Measurements from ENCODE around the gene TFEB.

TFEB gene

DNA sequence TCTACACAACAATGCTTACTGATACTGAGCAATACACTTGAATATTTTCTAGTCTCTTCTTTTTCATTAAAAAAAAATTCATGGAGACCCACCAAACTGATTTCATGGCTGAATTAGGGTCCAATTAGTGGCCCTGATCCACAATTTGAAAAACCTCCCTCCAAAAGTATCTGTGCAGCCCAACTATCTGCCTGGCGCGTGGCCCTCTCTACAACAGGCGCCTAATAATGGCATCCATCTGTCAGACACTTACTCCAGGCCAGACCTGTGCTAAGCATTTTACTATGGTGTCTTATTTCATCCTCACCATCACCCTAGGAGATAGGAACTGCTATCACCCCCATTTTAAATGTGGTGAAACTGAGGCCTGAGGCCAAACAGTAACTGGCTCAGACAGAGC is 14.0 kb downstream of the TFEB start:
- DNase-seq = no peak

DNA sequence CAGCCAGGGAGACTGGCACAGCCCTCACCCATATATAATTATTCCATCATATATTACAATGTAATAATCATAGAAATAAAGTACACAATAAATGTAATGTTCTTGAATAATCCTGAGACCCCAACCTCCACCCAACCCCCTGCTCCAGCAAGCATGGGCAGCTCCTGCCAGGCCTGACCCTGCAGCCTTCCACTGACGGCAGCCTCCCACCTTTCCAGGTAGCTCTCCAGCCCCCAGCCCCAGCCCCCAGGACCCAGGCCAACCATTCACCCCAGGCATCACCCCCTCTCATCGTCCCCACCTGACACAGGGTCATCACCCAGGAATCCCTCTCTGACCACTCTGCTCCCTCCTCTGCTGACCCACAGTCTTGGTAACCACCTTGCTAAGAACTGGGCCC is 14.6 kb downstream of the TFEB start:
- no peak for DNase-seq

DNA sequence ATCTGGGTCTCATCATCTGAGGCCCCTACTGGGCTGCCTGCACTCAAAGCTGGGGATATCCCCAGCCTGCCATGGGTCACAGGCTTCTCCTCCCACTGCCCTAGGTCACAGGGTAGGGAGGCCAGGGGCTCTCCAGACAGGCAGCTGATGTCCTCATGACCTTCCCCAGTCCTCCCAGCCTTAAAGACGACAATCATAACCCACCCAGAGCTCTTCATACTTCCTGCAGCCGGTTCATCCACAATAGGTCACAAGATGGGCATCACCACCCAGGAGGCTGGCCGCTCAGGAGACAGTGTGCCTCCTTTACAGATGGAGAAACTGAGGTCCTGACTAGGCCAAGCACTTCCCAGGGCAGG is 15.2 kb downstream of the TFEB start:
- DNase-seq = no peak

DNA sequence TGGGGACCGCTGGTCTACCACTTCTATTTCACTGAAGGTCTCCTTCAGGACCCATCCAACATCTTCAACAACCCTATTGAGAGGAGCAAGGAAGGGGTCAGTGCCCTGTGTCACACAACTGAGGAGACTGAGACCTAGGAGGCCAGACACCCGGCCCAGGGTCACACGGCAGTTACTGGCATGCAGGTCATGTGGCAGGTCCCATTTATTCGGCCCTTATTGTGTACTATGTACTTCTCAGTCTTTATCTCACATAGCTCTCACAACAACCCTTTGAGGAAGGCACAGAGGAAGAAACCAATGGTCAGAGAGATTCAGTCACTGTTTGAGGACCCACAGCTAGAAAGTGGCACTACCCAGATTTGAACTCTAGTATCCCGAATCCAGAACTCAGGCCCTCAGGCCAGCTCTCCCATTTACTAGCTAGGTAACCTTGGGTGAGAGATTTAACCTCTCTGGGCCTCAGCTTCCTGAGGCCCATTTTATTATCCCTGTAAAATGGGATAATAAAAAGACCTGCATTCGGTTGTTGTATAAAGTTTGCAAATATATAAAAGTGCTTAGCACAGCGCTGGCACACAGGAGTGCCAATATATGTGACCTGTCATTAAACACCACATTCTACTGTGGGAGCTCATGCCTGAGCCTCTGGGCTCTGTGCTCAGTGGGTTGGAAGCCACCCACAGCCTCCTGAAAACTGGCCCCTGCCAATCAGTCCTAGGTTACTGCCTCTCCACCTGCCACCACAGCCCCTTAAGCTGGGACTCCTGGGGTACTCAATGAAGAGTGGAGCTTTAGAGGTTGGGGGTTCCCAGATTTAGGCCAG is 15.8 kb downstream of the TFEB start:
- no peak for DNase-seq

DNA sequence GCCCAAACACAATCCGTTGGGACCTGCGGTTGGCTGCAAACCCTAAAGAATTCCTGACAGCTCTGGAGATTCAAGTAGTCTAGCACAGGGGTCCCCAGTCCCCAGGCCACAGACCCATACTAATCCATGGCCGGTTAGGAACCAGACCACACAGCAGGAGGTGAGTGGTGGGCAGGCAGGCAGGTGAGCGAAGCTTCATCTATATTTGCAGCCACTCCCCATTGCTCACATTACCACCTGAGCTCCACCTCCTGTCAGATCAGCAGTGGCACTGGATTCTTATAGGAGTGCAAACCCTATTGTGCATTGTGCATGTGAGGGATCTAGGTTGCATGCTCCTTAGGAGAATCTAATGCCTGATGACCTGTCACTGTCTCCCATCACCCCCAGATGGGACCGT is 16.6 kb downstream of the TFEB start:
- DNase-seq = no peak

DNA sequence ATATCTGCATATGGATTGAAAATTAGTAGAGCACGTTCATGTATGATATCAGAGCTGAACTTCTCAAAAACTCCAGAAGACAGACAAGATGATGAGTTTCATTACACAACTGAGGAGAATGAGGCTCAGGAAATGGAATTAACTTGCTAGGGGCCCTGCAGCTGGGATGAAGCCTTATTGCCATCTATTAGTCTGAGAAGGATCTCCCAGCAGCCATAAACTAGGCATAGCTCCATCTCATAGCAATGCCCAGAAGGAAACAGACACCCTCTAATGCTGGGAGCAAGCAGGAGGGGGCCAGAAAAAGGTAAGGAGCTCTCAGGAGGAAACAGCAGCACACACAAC is 18.0 kb downstream of the TFEB start:
- DNase-seq = no peak

DNA sequence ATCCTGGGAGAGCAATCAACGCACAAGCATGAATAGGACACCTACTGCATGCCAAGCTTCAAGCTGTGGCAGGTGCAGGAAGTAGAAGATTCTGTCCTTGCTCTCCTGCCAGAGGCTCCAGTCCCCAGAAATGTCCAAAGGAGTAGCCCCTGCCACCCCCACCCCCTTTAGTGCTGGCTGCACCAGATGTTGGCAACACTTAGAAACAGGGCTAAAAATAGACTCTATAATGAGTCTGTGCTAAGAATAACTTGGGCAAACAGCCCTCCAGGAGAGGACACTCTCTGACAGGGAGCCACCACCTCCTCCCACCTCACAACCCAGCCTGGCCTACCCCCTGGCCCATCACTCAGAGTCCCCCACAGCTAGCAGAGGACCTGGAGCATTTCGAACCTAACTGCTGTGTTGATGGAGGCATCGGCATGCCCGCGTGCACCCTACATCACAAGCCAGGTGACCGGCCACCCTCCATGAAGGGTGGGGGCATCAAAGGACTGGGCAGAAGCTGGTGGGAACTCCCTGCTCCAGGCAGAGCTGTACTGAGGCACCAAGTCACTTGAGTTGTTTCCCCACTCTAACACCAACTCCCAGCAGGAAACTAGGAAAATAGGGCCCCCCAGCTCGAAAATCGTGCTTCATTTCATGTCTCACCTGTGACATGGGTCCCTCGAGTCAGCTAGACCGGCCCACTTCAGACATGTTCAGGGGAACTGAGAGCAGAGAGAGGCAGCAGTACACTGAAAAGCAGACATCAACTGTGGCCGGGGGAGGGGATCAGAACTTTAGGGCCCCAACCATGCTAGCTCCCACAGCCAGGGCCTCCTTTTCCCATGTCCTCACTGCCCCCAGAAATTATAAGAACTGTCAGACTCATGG is 18.7 kb downstream of the TFEB start:
- no peak for DNase-seq

DNA sequence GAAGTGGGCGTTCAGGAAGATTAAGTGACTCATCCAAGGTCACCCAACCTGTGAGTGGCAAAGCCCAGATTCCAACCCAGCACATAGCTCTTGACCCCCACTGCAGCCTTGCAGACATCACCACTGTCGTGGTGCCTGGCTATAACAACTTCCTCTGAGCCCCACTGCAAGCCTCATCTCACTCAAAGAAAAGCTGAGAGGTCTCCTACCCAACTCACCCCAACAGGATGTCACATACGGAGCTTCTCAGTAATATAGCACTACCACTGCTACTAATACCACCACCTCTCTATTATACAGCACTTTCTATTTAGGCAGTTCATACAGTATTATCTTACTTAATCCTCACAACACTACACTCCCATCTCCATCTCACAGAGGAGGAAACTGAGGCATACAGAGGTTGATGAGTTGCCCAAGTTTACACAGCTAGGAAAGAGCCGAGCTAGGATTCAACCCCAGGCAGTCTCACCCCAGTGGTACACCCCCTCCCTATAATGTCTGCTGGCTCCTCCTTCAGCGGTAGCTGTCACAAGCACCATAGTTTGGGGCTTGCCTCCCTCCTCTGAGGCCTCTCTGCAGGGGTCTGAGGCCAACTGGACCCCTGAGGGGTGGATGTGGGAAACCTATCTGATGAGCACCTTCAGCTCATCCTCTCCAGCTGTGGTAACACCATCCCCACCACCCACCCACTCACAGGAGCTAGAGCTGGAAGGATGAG is 19.5 kb downstream of the TFEB start:
- no peak for DNase-seq

DNA sequence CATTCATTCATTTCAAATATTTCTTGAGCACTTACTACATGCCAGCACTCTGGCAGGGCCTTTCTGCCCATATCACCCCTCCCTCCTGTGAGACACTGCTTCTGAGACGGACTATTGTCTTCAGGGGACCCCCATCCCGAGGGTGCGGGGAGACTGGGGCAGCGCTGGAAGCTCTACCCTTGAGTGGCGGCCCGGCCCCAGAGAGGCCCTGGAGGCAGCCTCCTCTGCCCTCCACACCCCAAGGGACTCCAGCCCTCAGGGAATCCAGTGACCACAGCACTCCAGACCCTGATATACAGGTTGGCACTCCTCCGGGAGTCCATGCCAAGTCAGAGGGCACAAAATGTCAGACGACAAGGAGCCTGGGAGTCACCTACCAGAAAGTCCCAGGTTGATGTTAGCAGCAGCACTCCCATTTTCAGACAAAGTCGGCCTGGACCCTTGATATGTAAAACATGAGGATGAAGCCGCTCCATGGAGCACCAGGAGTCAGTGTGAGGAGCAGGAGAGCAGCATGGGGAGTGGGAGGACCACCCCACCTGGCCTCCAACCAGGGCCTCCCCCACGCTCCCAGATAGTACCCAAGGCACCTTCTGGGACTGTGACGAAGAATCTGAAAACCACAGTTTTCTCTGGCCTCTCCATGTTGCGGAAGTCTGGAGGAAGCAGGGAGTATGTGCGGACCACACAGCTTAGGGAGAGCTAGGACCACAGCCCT is 20.7 kb downstream of the TFEB start:
- no peak for DNase-seq

DNA sequence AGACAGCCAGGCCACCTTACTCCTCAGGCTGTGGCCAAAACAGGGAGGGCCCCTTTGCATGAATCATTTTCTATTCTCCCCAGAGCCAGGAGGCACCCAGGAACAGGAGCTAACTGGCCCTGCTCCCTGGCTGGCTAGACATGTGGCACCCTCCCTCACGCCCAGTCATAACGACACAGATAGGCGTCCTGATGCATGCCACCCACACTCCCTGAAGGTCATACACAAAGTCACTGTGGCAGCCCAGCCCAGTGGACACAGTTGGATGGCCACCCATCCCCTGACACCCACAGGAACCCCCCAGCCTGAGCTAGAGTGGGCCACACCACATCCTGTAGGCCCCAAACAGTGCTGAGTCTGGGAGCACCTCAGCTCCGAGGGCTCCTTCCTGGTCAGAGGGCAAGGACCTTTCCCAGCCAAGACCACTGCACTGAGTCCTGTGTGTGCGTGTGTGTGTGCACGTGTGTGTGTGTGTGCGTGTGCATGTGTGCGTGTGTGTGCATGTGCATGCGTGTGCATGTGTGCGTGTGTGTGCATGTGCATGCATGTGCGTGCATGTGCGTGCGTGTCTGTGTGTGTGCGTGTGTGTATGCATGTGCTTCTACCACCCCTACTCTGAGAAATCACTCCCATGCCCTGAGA is 21.6 kb downstream of the TFEB start:
- no peak for DNase-seq

DNA sequence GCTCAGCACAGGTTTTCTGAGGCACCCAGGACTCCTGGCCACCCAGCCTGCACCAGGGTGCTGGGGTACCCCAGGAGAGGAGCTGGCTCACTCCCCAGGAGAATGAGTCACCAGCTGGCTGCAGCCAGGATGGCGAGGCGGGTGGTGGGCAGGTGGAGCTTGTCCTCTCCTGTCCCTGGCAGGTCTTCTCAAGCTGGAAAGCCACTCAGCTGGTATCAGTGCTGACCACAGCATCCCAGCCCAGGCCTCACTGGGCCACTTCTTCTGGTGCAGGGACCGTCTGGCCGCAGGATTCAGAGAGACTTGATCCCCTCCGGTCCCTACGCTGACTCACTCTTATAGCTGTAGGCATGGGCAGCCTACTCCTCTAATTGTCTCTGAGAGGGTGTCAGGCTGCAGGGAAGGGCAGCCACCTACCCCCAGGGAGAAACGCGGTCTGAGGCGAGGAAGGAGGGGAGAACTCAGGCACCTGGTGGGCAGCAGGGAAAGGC is 22.2 kb downstream of the TFEB start:
- DNase-seq = no peak

DNA sequence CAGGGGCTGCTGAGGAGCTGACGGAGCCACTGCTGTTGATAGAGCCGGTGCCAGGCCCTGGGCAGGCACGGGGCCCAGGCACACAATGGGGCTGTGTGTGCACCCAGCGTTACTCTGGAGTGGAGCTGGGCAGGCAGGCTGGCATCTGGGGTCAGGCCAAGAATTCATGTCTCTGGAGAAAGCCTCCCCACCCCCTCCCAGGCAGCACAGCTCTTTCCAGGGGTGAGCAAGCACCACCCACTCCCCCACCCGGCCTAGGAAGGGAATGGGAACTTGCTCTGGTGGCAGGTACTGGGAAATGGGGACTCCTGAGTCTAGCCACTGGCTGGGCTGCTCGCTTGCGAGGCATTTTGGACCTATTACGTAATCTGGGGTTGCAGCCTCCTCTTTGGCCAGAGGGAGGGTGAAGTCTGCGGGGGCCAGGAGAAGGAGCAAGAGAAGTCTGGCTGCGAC is 22.7 kb downstream of the TFEB start:
- no peak for DNase-seq

DNA sequence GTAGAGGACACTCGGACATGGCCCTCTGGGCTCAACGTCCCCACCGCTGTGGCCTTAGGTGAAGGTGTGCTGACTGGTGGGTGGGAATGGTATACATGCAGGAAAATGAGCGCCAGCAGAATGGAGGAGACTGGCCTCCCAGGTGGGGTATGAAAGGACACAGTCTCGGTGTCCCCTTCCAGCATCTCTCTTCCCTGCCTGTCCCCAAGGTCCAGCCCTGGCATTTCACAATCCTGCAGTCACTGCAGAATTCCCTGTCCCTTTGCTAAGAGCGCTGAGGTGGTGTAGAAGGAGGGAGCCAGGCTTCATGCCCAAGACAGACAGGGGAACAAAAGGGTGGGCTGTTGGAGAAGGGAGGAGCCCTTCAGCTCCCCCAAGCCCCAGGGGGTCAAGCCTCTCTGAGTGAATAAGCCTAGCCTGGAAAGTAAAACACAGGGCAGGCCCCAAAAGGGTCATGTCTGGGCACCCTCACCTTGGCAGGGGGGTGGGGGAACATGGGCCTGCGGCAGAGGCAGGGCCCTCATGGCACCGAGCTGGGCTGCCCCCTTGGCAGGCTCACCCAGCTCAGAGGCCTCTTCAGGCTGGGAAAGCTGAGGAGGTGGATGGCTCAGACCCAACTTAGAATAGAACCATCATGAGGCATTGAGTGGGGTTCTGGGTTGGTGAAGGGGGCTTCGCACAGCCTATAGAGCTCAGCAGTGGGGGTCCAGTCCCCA is 23.9 kb downstream of the TFEB start:
- no peak for DNase-seq

DNA sequence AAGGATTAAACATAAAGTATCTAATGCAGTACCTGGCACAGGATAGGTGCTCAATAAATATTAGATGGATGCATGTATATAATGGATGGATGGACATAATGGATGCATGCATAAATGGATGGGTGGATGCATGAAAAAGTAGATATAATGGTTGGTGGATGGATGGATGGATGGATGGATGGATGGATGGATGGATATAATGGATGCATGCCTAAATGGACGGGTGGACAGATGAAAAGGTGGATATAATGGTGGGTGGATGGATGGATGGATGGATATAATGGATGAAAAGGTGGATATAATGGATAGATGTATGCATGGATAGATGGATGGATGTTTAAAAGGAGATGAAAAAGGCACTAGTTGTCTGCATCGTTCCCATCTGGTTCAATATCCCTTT is 26.0 kb downstream of the TFEB start:
- DNase-seq = no peak

DNA sequence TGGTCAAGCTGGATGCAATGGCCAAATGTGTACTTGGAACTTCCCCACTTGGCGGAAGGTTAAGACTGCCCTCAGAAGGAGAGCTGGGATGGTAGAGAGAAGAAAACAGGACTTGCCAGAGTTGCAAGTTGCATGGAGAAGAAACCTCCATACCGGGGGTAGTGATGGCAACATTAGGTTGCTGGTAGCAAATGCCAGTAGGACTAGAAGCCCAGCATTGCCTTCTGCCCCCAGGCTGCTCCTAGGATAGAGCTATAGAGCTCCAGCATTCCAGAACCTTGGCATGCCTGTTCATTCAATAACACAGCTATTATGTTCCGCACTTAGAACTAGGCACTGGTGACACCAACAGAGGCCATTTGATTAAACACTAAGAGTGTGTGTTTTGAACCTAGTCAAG is 26.6 kb downstream of the TFEB start:
- no peak for DNase-seq

DNA sequence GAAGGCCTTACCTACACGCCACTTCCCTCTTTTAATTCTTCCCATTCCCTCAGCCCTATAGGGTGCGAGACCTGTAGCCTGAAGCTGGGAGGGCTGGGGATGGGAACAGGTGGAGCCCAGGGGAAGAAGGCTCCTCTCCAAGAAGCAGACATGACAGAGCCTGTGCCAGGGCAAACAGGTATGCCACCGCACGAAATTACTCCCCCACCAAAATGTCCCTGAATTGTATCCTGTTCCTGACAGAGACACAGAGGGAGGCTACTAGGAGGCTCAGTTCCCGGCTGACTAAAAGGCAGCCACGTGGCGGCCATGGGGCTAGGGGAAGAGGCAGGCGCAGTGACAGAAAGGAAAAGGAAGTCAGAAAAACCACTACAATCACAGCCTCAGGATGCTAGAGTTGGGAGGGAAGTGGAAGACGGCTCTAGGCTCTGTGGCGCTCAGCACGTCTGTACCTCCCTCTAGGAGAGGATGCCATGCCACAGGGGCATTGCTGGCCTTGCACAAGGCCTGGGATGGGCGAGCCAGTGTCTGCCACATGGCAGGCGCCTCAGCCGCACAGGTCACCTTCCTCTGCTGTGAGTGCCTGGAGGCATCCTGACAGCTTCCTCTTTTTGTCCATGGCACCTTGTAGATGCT is 27.7 kb downstream of the TFEB start:
- DNase-seq = no peak

DNA sequence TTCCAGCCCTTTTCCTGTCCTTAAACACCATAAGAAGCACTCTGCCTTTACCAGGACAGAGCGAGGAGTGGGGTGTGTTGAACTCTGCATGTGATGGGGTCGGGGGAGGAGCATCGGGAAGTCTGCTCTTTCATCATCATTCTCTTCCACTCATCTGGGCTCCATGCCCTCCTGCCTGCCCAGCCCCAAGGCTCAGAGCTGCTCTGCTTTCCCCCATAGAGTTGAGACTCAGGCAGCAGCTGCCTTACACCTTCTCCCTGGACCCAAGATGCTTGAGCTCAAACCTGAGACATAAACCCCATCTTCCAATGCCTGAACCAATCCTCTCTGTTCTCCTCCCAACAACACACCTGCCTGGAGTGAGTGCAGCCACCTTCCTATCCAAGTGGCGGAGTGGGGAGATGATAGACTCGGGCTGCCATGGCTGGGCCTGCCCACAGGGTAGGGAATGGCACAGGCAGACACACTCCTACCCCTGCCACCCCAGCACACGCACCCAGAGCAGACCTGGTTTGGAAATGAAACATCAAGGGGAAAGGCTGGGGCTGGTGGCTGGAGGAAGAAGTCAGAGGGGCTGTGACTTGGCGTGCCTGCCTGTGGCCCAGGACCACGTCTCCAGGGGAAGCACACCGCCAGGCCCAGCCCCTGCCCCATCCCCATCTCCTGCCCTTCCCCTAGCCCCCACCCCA is 28.4 kb downstream of the TFEB start:
- DNase-seq = no peak

DNA sequence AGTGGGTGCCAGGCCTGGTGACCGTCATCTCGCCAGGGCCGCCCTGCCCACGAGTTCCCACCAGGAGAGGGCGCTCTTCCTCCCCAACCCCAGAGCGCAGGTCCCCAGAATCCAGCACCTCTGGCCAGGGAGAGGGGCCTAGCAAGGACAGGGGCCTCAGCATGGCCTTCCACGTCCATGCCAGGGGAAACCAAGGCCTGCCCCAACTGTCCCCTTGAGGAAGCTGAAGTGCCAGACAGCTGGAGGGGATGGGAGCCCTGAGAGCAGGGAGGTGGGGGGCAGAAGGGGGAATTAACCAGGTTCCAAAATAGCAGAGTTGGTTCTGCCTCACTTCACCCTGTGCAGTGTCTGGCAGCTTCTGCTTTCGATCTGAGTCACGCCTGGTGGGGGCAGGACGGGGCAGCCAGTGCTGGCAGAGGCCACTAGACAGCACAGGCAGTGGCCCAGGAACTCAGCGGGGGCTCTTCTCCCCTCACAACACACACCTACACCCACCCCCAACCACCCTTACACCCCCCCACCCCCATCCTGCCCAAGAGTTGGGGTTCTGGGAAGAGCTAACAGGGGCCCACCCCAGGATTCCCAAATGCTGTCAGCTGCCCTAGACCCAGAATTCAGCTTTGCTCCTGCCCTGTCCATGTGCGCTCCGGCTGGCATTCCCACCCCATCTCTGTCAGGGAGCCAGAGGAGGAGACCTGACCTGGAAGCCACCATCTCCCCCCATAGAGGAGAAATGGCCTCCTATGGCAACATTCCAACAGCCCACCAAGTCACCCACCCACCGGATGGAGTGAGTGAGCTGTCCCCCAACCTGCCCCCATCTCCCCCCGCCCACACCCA is 29.2 kb downstream of the TFEB start:
- no peak for DNase-seq

DNA sequence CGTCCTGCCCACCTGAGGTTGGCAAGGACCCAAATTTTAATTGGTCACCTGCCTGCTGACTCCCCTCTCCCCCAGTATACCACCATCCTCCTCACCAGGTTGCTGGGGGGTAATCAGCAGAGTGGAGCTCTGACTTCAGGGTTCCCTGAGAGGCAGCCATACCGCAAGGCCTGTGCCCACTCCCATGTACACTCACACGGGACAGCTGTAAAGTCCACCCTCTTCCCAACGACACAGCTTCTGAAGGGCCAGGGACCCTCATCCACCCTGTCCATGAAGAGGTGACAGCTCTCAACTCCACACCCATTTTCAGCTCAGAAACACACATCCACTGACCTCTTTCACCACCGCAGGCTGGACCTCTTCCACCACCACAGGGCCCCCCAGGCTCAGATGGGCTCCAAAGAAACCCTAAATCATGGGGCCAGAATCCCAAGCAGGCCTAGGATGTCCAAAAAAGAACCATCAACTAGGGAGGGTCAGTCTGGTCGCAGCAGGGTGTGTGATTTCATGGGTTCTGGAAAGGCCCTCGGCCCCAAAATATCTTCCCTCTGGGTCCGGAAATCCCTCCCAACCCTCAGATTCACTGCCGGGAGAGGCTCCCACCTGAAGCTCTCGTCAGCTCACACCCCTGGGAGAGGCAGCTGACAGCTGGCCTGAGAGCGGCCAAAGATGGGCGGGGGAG is 30.0 kb downstream of the TFEB start:
- DNase-seq = no peak

All from NCI-H2081 treated with DMSO at 0.1 percent for 48 hours (cell line).